PC-3 (cell line): ENCODE data around the gene CPT1A.

Experiments
- EZH2 ChIP-seq: fragments of 300-600 bp; sonication (generic); IDR thresholded peaks from one replicate; pipeline ENCODE4 v1.6.1; 2017; ENCODE audit warnings: antibody characterized with exemption, mild to moderate bottlenecking, low read length; ENCODE audit not compliant: unreplicated experiment
- TF ChIP-seq, protein P1 (sequence below): fragments of 300-600 bp; sonication (generic); conservative IDR thresholded peaks from 2 replicates; pipeline ENCODE4 v1.5.1; 2017; ENCODE audit warnings: antibody characterized with exemption, low read depth, mild to moderate bottlenecking, low read length

GRCh38 chr11:68844801-68845200, 3.1 kb upstream of the CPT1A start:
- TF ChIP-seq, protein P1, sequence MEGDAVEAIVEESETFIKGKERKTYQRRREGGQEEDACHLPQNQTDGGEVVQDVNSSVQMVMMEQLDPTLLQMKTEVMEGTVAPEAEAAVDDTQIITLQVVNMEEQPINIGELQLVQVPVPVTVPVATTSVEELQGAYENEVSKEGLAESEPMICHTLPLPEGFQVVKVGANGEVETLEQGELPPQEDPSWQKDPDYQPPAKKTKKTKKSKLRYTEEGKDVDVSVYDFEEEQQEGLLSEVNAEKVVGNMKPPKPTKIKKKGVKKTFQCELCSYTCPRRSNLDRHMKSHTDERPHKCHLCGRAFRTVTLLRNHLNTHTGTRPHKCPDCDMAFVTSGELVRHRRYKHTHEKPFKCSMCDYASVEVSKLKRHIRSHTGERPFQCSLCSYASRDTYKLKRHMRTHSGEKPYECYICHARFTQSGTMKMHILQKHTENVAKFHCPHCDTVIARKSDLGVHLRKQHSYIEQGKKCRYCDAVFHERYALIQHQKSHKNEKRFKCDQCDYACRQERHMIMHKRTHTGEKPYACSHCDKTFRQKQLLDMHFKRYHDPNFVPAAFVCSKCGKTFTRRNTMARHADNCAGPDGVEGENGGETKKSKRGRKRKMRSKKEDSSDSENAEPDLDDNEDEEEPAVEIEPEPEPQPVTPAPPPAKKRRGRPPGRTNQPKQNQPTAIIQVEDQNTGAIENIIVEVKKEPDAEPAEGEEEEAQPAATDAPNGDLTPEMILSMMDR, result no peak
- no peak for TF ChIP-seq EZH2
